IMR-90 (cell line): Measurements from ENCODE around the gene TEX2. TPM values are rescaled to one million over a fixed set of nuclear protein-coding genes. Genes with fewer than 3 reads are reported as not detected.

Source experiments
- ATAC-seq: fragments of 200-7000 bp; cut with Tn5 transposase; 2 replicates; pipeline ENCODE4 v1.9.1; 2020; ENCODE audit warnings: low read depth, mild to moderate bottlenecking, moderate library complexity
- BruUV-seq: library from RNA; stranded (reverse); fragments of 400-500 nt; replicated peaks from 2 replicates; lab custom pipeline; 2021; lab: Mats Ljungman, UMichigan
- CTCF ChIA-PET: fragments of 300-600 bp; formaldehyde crosslinking; extraction: SDS; loops from one replicate; lab custom pipeline; 2021; ENCODE audit warnings: antibody characterized with exemption; lab: Yijun Ruan, JAX
- POLR2A ChIA-PET: fragments of 300-600 bp; sonication (Branson Sonifier 250); formaldehyde crosslinking; loops from one replicate; lab custom pipeline; 2022; ENCODE audit warnings: antibody characterized with exemption; ENCODE audit not compliant: unreplicated experiment; lab: Charles Lee
- DNase-seq: peaks from one replicate; pipeline ENCODE4 v3.0.0; 2013
- H2AFZ ChIP-seq: replicated peaks from 2 replicates; pipeline ENCODE3; 2013; ENCODE audit warnings: low read length, mild to moderate bottlenecking; ENCODE audit not compliant: poor library complexity
- H2AK5ac ChIP-seq: 2 replicates; pipeline ENCODE4 v1.6.1; 2013; ENCODE audit warnings: low read depth, low read length, inconsistent platforms
- H2AK9ac ChIP-seq: replicated peaks from 2 replicates; pipeline ENCODE3; 2013; ENCODE audit warnings: mild to moderate bottlenecking, low read depth, low read length, moderate library complexity; ENCODE audit not compliant: poor library complexity
- H2BK120ac ChIP-seq: 2 replicates; pipeline ENCODE4 v1.6.1; 2013; ENCODE audit warnings: low read depth, low read length, inconsistent platforms
- H2BK15ac ChIP-seq: 3 replicates; pipeline ENCODE4 v1.6.1; 2013; ENCODE audit warnings: low read depth, low read length, inconsistent platforms
- H2BK20ac ChIP-seq: 2 replicates; pipeline ENCODE4 v1.6.1; 2013; ENCODE audit warnings: low read depth, mild to moderate bottlenecking, inconsistent platforms, low read length, moderate library complexity
- H2BK5ac ChIP-seq: 2 replicates; pipeline ENCODE4 v1.6.1; 2013; ENCODE audit warnings: mild to moderate bottlenecking, low read depth, low read length, inconsistent platforms; ENCODE audit not compliant: poor library complexity, severe bottlenecking
- H3K14ac ChIP-seq: replicated peaks from 2 replicates; pipeline ENCODE4 v1.6.1; 2013; ENCODE audit warnings: low read depth, low read length, inconsistent platforms
- H3K18ac ChIP-seq: 2 replicates; pipeline ENCODE4 v1.6.1; 2013; ENCODE audit warnings: low read depth, low read length, control low read depth
- H3K23ac ChIP-seq: 2 replicates; pipeline ENCODE4 v1.6.1; 2013; ENCODE audit warnings: low read depth, low read length, inconsistent platforms
- H3K27ac ChIP-seq: 2 replicates; pipeline ENCODE4 v1.5.1; 2013; ENCODE audit warnings: mild to moderate bottlenecking, control low read depth, low read length; ENCODE audit not compliant: insufficient read depth
- H3K27me3 ChIP-seq: 2 replicates; pipeline ENCODE4 v1.6.1; 2013; ENCODE audit warnings: low read length; ENCODE audit not compliant: control insufficient read depth, insufficient read depth
- H3K36me3 ChIP-seq: 2 replicates; pipeline ENCODE4 v1.6.1; 2013; ENCODE audit warnings: low read length, mixed read lengths; ENCODE audit not compliant: control insufficient read depth, insufficient read depth
- H3K4ac ChIP-seq: 2 replicates; pipeline ENCODE4 v1.6.1; 2013; ENCODE audit warnings: low read depth, low read length, inconsistent platforms
- H3K4me1 ChIP-seq: 2 replicates; pipeline ENCODE4 v1.6.1; 2013; ENCODE audit warnings: low read length, mixed read lengths; ENCODE audit not compliant: control insufficient read depth, insufficient read depth
- H3K4me2 ChIP-seq: 2 replicates; pipeline ENCODE4 v1.6.1; 2013; ENCODE audit warnings: low read depth, mild to moderate bottlenecking, control low read depth, low read length, moderate library complexity
- H3K4me3 ChIP-seq: 2 replicates; pipeline ENCODE4 v1.5.1; 2013; ENCODE audit warnings: low read depth, mild to moderate bottlenecking, control low read depth, low read length, moderate library complexity; ENCODE audit not compliant: insufficient read depth
- H3K56ac ChIP-seq: 2 replicates; pipeline ENCODE4 v1.6.1; 2013; ENCODE audit warnings: low read length, inconsistent platforms; ENCODE audit not compliant: insufficient read depth; ENCODE audit errors: extremely low read depth
- H3K79me1 ChIP-seq, 2 experiments: 2 replicates each; pipeline ENCODE4 v1.6.1; 2013; ENCODE audit warnings: low read length in 2 of 2, inconsistent platforms in 1 of 2, low read depth in 1 of 2
- H3K9ac ChIP-seq: 2 replicates; pipeline ENCODE4 v1.6.1; 2013; ENCODE audit warnings: low read depth, low read length, control low read depth
- H3K9me1 ChIP-seq: 2 replicates; pipeline ENCODE4 v1.6.1; 2013; ENCODE audit warnings: low read length, inconsistent platforms; ENCODE audit not compliant: insufficient read depth
- H3K9me3 ChIP-seq: 2 replicates; pipeline ENCODE4 v1.6.1; 2013; ENCODE audit warnings: low read length; ENCODE audit not compliant: control insufficient read depth, insufficient read depth
- H4K20me1 ChIP-seq: 2 replicates; pipeline ENCODE4 v1.6.1; 2013; ENCODE audit warnings: low read length, inconsistent platforms; ENCODE audit not compliant: insufficient read depth
- H4K5ac ChIP-seq: 2 replicates; pipeline ENCODE4 v1.6.1; 2013; ENCODE audit warnings: mild to moderate bottlenecking, low read depth, low read length, control low read depth
- H4K8ac ChIP-seq, 2 experiments: 2 replicates each; pipeline ENCODE4 v1.6.1; 2013; ENCODE audit warnings: low read depth in 2 of 2, low read length in 2 of 2, control low read depth in 1 of 2, inconsistent platforms in 1 of 2
- H4K91ac ChIP-seq: 2 replicates; pipeline ENCODE4 v1.6.1; 2013; ENCODE audit warnings: low read depth, low read length, inconsistent platforms; ENCODE audit not compliant: insufficient read depth
- CHD1 ChIP-seq: IDR thresholded peaks from 2 replicates; pipeline ENCODE4 v1.6.1; 2012; ENCODE audit warnings: low read depth, low read length, improper control_type of control experiment
- CTCF ChIP-seq: conservative IDR thresholded peaks from 2 replicates; pipeline ENCODE4 v1.5.1; 2012; ENCODE audit warnings: mild to moderate bottlenecking, low read depth, low read length, improper control_type of control experiment
- ELK1 ChIP-seq: fragments of 150-350 bp; IDR thresholded peaks from 2 replicates; pipeline ENCODE4 v1.6.1; 2016; ENCODE audit warnings: low read depth, mild to moderate bottlenecking, low read length, moderate library complexity, borderline replicate concordance
- FOS ChIP-seq: fragments of 150-350 bp; IDR thresholded peaks from 2 replicates; pipeline ENCODE4 v1.6.1; 2016; ENCODE audit warnings: low read depth, low read length
- MAFK ChIP-seq: IDR thresholded peaks from 2 replicates; pipeline ENCODE4 v1.6.1; 2012; ENCODE audit warnings: low read depth, low read length, improper control_type of control experiment
- MAZ ChIP-seq: IDR thresholded peaks from 2 replicates; pipeline ENCODE4 v1.6.1; 2012; ENCODE audit warnings: low read depth, mild to moderate bottlenecking, low read length, improper control_type of control experiment, moderate library complexity, borderline replicate concordance
- MXI1 ChIP-seq: IDR thresholded peaks from 2 replicates; pipeline ENCODE4 v1.6.1; 2012; ENCODE audit warnings: low read depth, mild to moderate bottlenecking, low read length, moderate library complexity, borderline replicate concordance
- POLR2A ChIP-seq: IDR thresholded peaks from 2 replicates; pipeline ENCODE4 v1.6.1; 2012; ENCODE audit warnings: mild to moderate bottlenecking, low read depth, low read length
- RCOR1 ChIP-seq: IDR thresholded peaks from 2 replicates; pipeline ENCODE4 v1.6.1; 2012; ENCODE audit warnings: mild to moderate bottlenecking, low read length, improper control_type of control experiment; ENCODE audit not compliant: insufficient replicate concordance
- RFX5 ChIP-seq: IDR thresholded peaks from 2 replicates; pipeline ENCODE4 v1.8.0; 2012; ENCODE audit warnings: low read depth, mild to moderate bottlenecking, low read length, moderate library complexity
- USF2 ChIP-seq: fragments of 150-350 bp; IDR thresholded peaks from 2 replicates; pipeline ENCODE4 v1.6.1; 2017; ENCODE audit warnings: mild to moderate bottlenecking, antibody characterized with exemption, low read length, low read depth
- WGBS, 2 experiments: methylation state at CpG; one replicate each; pipeline versions ENCODE4 v1.1.5 to v1.1.7; 2013; ENCODE audit warnings: missing lambda C conversion rate in 2 of 2; ENCODE audit not compliant: insufficient read length in 1 of 2; ENCODE audit errors: extremely low coverage in 2 of 2; 5-methylcytosine and 5-hydroxymethylcytosine counted together
- dilution Hi-C: fragments of 300-500 bp; cut with HindIII; formaldehyde crosslinking; loops from one replicate; pipeline ENCODE4 v1.14.3; 2018; ENCODE audit warnings: low sequenced_read_pairs; ENCODE audit not compliant: unreplicated experiment
- in situ Hi-C: fragments of 300-500 bp; cut with MboI; formaldehyde crosslinking; loops from 3 replicates; pipeline ENCODE4 v1.14.3; 2019; ENCODE audit warnings: low sequenced_read_pairs, inconsistent platforms, mixed read lengths
- intact Hi-C: fragments of 100-400 bp; cut with micrococcal nuclease; formaldehyde crosslinking; loops from 2 replicates; pipeline ENCODE4 v1.10.0; 2022
- polyA plus RNA-seq, 3 experiments: library from polyadenylated mRNA; depleted of rRNA; stranded (reverse); fragments of >200 nt; gene quantifications; 2 replicates each; pipeline ENCODE4 v1.2.3, GENCODE V29; 2012; ENCODE audit warnings: low replicate concordance in 1 of 3
- total RNA-seq: library from RNA; depleted of rRNA; stranded (reverse); fragments of >200 nt; gene quantifications from 2 replicates; pipeline ENCODE4 v1.2.3, GENCODE V29; 2012

TEX2 gene
- total and polyA plus RNA-seq, 2 of the 4 experiments (the other 2 are of a cell fraction): 18.2 to 21.9 TPM

GRCh38 chr17:64240741-64241347 is 22.2 kb downstream of the TEX2 start:
- Histone ChIP-seq H2AK5ac (peak overlapping the region; percentile 91), H3K27me3 (no peaks in the 10 kb centered on the region), H3K36me3 (no peaks in the 10 kb centered on the region), H3K4me3 (no peak overlapping the region), H3K56ac (no peak overlapping the region), H2AK9ac (peak overlapping the region; percentile 70), H3K79me1 (peaks cover 24 to 53% of the 10 kb centered on the region in 2 experiments; a peak in 3 of 4 replicates), H3K4me2 (peak overlapping the region; percentile 80), H2BK15ac (peak overlapping the region; percentile 67; the same call in 1 of the 3 replicates), H2BK120ac (peak overlapping the region; percentile 79), H3K9me3 (no peaks in the 10 kb centered on the region), H2BK20ac (peak overlapping the region; percentile 79), H4K20me1 (peaks cover 13% of the 10 kb centered on the region), H4K8ac (peak overlapping the region in 1 of 2 experiments; percentile 41; a peak in 2 of 4 replicates), H4K5ac (peak overlapping the region; percentile 32; the same call in 1 of the 2 replicates), H3K23ac (peak overlapping the region; percentile 24; the same call in 1 of the 2 replicates), H3K9me1 (peaks cover 9% of the 10 kb centered on the region), H3K14ac (peak overlapping the region; percentile 67; the same call in 1 of the 2 replicates), H2AFZ (peak overlapping the region; percentile 81), H3K9ac (no peak overlapping the region), H3K4me1 (peaks cover 18% of the 10 kb centered on the region), H3K18ac (peak overlapping the region; percentile 66; the same call in 1 of the 2 replicates), H3K27ac (peak overlapping the region; percentile 76), H3K4ac (peak overlapping the region; percentile 87), H2BK5ac (peak overlapping the region; percentile 75), H4K91ac (peak overlapping the region; percentile 53; the same call in 1 of the 2 replicates)
- intact Hi-C loops: loop anchor here (1.0 kb wide), 1 partner anchor 94 kb away; no protein-coding TSS in a partner anchor
- TF ChIP-seq MAFK: no peak
- TF ChIP-seq USF2: peak; percentile 51
- TF ChIP-seq RCOR1: peak; percentile 59
- TF ChIP-seq MAZ: no peak
- TF ChIP-seq CHD1: no peak
- TF ChIP-seq FOS: 0 out of 2 replicates have a peak, but pooled peaks have one; percentile 27
- no peak for TF ChIP-seq ELK1
- no peak for TF ChIP-seq RFX5
- TF ChIP-seq CTCF: no peak
- peak; percentile 72; the same call in 1 of the 2 replicates for TF ChIP-seq MXI1
- no peak for TF ChIP-seq POLR2A
- ChIA-PET CTCF (interaction anchor here (1.5 kb wide), 1 partner anchor 25 kb away, joined by 4 read pairs; no protein-coding TSS in a partner anchor), POLR2A (interaction anchor here (0.6 kb wide), 2 partner anchors 46 to 94 kb away, joined by 3 read pairs; no protein-coding TSS in a partner anchor)
- peak; percentile 75 for ATAC-seq
- 12% methylated on average over 3 of the region's 8 CpGs; no CpG with 5 or more reads in 1 of the 2 experiments for WGBS, 2 experiments
- in situ Hi-C loops: no loop called here
- DNase-seq: peak; percentile 93
- BruUV-seq: no TSS peak
- dilution Hi-C loops: no loop called here
